A673 (cell line): ENCODE results near the gene PNPLA3. TPM values are rescaled to one million over a fixed set of nuclear protein-coding genes. Genes with fewer than 3 reads are reported as not detected.

Experiments
- BruUV-seq: library from RNA; stranded (reverse); fragments of 400-500 nt; replicated peaks from 2 replicates; lab custom pipeline; 2021; lab: Mats Ljungman, UMichigan
- CTCF ChIA-PET: fragments of 300-600 bp; sonication (Branson Sonifier 250); formaldehyde crosslinking; loops from one replicate; lab custom pipeline; 2022; ENCODE audit warnings: antibody characterized with exemption; lab: Charles Lee
- POLR2A ChIA-PET: fragments of 300-600 bp; sonication (Branson Sonifier 250); formaldehyde crosslinking; loops from one replicate; lab custom pipeline; 2022; ENCODE audit warnings: antibody characterized with exemption; ENCODE audit not compliant: low non-redundant PET; lab: Charles Lee
- DNase-seq: peaks from one replicate; pipeline ENCODE4 v3.0.0-alpha.2; 2015; ENCODE audit warnings: low spot score
- H3K27ac ChIP-seq: fragments of 200-600 bp; sonication (generic); 2 replicates; pipeline ENCODE4 v1.5.1; 2016; ENCODE audit warnings: mixed run types, low read depth, mild to moderate bottlenecking, mixed read lengths, antibody characterized with exemption, low read length; ENCODE audit not compliant: poor library complexity, severe bottlenecking
- H3K27me3 ChIP-seq: fragments of 200-600 bp; sonication (generic); replicated peaks from 2 replicates; pipeline ENCODE4 v1.6.1; 2017; ENCODE audit warnings: mixed run types, low read depth, mild to moderate bottlenecking, mixed read lengths, antibody characterized with exemption, low read length; ENCODE audit not compliant: insufficient read depth, poor library complexity
- H3K36me3 ChIP-seq: fragments of 200-600 bp; sonication (generic); 2 replicates; pipeline ENCODE4 v1.6.1; 2016; ENCODE audit warnings: mixed run types, mild to moderate bottlenecking, mixed read lengths, antibody characterized with exemption, low read length; ENCODE audit not compliant: insufficient read depth, poor library complexity, severe bottlenecking
- H3K4me1 ChIP-seq: fragments of 200-600 bp; sonication (generic); 2 replicates; pipeline ENCODE4 v1.6.1; 2017; ENCODE audit warnings: mixed run types, mild to moderate bottlenecking, mixed read lengths, antibody characterized with exemption, low read length; ENCODE audit not compliant: insufficient read depth, poor library complexity, severe bottlenecking
- H3K4me3 ChIP-seq: fragments of 200-600 bp; sonication (generic); 2 replicates; pipeline ENCODE4 v1.5.1; 2016; ENCODE audit warnings: low read depth, mixed run types, mild to moderate bottlenecking, mixed read lengths, low read length; ENCODE audit not compliant: poor library complexity, severe bottlenecking
- H3K9me3 ChIP-seq: fragments of 200-600 bp; sonication (generic); 2 replicates; pipeline ENCODE4 v1.6.1; 2016; ENCODE audit warnings: mixed run types, low read depth, mild to moderate bottlenecking, mixed read lengths, antibody characterized with exemption, low read length; ENCODE audit not compliant: poor library complexity, severe bottlenecking
- EZH2 ChIP-seq: fragments of 200-600 bp; sonication (generic); IDR thresholded peaks from 2 replicates; pipeline ENCODE4 v1.6.1; 2017; ENCODE audit warnings: borderline replicate concordance, low read depth, mild to moderate bottlenecking, mixed read lengths, antibody characterized with exemption, low read length; ENCODE audit not compliant: poor library complexity, severe bottlenecking
- intact Hi-C: fragments of 100-400 bp; cut with micrococcal nuclease; formaldehyde crosslinking; loops from one replicate; pipeline ENCODE4 v1.10.0; 2022; ENCODE audit not compliant: unreplicated experiment
- total RNA-seq: library from RNA; stranded (reverse); gene quantifications from 2 replicates; pipeline ENCODE4 v1.2.3, GENCODE V29; 2021
- TF ChIP-seq, protein P1 (sequence below): fragments of 300-800, 200-600 bp; sonication (generic); conservative IDR thresholded peaks from 2 replicates; pipeline ENCODE4 v1.5.1; 2017; ENCODE audit warnings: low read depth, mild to moderate bottlenecking, antibody characterized with exemption, low read length, moderate library complexity, mixed read lengths

PNPLA3 gene
- total RNA-seq, 1 experiment from 2014 or later, result 11.8 TPM

- TF ChIP-seq, protein P1, sequence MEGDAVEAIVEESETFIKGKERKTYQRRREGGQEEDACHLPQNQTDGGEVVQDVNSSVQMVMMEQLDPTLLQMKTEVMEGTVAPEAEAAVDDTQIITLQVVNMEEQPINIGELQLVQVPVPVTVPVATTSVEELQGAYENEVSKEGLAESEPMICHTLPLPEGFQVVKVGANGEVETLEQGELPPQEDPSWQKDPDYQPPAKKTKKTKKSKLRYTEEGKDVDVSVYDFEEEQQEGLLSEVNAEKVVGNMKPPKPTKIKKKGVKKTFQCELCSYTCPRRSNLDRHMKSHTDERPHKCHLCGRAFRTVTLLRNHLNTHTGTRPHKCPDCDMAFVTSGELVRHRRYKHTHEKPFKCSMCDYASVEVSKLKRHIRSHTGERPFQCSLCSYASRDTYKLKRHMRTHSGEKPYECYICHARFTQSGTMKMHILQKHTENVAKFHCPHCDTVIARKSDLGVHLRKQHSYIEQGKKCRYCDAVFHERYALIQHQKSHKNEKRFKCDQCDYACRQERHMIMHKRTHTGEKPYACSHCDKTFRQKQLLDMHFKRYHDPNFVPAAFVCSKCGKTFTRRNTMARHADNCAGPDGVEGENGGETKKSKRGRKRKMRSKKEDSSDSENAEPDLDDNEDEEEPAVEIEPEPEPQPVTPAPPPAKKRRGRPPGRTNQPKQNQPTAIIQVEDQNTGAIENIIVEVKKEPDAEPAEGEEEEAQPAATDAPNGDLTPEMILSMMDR, result no peak
- TF ChIP-seq EZH2, result no peak
- DNase-seq, result no peak
- H3K4me3 ChIP-seq, result no peak overlapping the region
- peaks cover under 1% of the 10 kb centered on the region for H3K27me3 ChIP-seq
- H3K4me1 ChIP-seq, result no peaks in the 10 kb centered on the region
- CTCF ChIA-PET, result no interaction called here
- no peaks in the 10 kb centered on the region for H3K36me3 ChIP-seq
- POLR2A ChIA-PET, result no interaction called here
- BruUV-seq, result no TSS peak
- intact Hi-C loops, result no loop called here
- H3K27ac ChIP-seq, result no peak overlapping the region
- H3K9me3 ChIP-seq, result no peaks in the 10 kb centered on the region
Observed at GRCh38 chr22:43917521-43917920, 6.1 kb upstream of the PNPLA3 start.

GRCh38 chr22:43919106-43919973, 4.3 kb upstream of the PNPLA3 start:
- DNase-seq, result no peak
- BruUV-seq, result no TSS peak
- Histone ChIP-seq H3K4me3 (no peak overlapping the region), H3K27ac (no peak overlapping the region), H3K27me3 (no peaks in the 10 kb centered on the region), H3K9me3 (no peaks in the 10 kb centered on the region), H3K4me1 (peaks cover 5% of the 10 kb centered on the region), H3K36me3 (no peaks in the 10 kb centered on the region)
- no peak for TF ChIP-seq EZH2
- TF ChIP-seq, protein P1, result no peak
- intact Hi-C loops, result no loop called here
- POLR2A ChIA-PET, result no interaction called here
- CTCF ChIA-PET, result no interaction called here

GRCh38 chr22:43921370-43921769, 2.2 kb upstream of the PNPLA3 start:
- Histone ChIP-seq H3K27me3 (no peaks in the 10 kb centered on the region), H3K4me1 (peaks cover 20% of the 10 kb centered on the region), H3K4me3 (no peak overlapping the region), H3K36me3 (no peaks in the 10 kb centered on the region), H3K9me3 (no peaks in the 10 kb centered on the region), H3K27ac (no peak overlapping the region)
- BruUV-seq, result no TSS peak
- TF ChIP-seq EZH2, result no peak
- TF ChIP-seq, protein P1, result no peak
- intact Hi-C loops, result no loop called here
- no peak for DNase-seq
- ChIA-PET CTCF (no interaction called here), POLR2A (no interaction called here)
